Measurements from ENCODE around the gene SART1. TPM values are rescaled to one million over a fixed set of nuclear protein-coding genes. Genes with fewer than 3 reads are reported as not detected.

The SART1 gene
- total RNA-seq, 1 donor from 2014 or later = 36.5 TPM

- FAIRE-seq (no peak), DNase-seq (ENCODE audit: low read depth) (no peak)
- Histone ChIP-seq H3K9ac (ENCODE audit: low read length) (no peak overlapping the region), H3K4me3 (ENCODE audit: insufficient read depth, low read depth, low read length) (no peak overlapping the region), H2AFZ (ENCODE audit: low read depth, low read length) (no peak overlapping the region), H3K27me3 (ENCODE audit: insufficient read depth, low read length) (no peaks in the 10 kb centered on the region), H3K9me3 (ENCODE audit: insufficient read depth, low read depth, low read length) (no peaks in the 10 kb centered on the region), H3K4me2 (ENCODE audit: low read length) (no peak overlapping the region), H3K4me1 (ENCODE audit: insufficient read depth, low read length) (no peaks in the 10 kb centered on the region), H3K36me3 (ENCODE audit: insufficient read depth, low read length) (no peaks in the 10 kb centered on the region), H4K20me1 (ENCODE audit: insufficient read depth, low read length) (peaks cover under 1% of the 10 kb centered on the region), H3K27ac (ENCODE audit: low read depth, low read length) (no peak overlapping the region), H3K79me2 (ENCODE audit: insufficient read depth, low read length) (no peaks in the 10 kb centered on the region)
- no peak for TF ChIP-seq CTCF (IDR thresholded peaks at IDR 0.05; ENCODE audit: insufficient read depth, low read depth, low read length)
- no peak for TF ChIP-seq EZH2 (IDR thresholded peaks at IDR 0.05; ENCODE audit: insufficient read depth, low read length)
- H3K27ac Mint-ChIP-seq (ENCODE audit: unreplicated experiment) = no peak overlapping the region
- H3K36me3 Mint-ChIP-seq (ENCODE audit: low read depth, unreplicated experiment) = peaks cover 10% of the 10 kb centered on the region
- H3K27me3 Mint-ChIP-seq (ENCODE audit: low read depth, unreplicated experiment) = no peaks in the 10 kb centered on the region
- H3K4me1 Mint-ChIP-seq (ENCODE audit: low read depth, unreplicated experiment) = no peaks in the 10 kb centered on the region
- H3K4me3 Mint-ChIP-seq (ENCODE audit: unreplicated experiment) = no peak overlapping the region
- no peaks in the 10 kb centered on the region for H3K9me3 Mint-ChIP-seq (ENCODE audit: unreplicated experiment)
These were observed 19.7 kb downstream of the SART1 start for GRCh38 chr11:65981101-65981740.

- Histone ChIP-seq H3K9ac (ENCODE audit: low read length) (no peak overlapping the region), H4K20me1 (ENCODE audit: insufficient read depth, low read length) (no peaks in the 10 kb centered on the region), H2AFZ (ENCODE audit: low read depth, low read length) (no peak overlapping the region), H3K36me3 (ENCODE audit: insufficient read depth, low read length) (no peaks in the 10 kb centered on the region), H3K9me3 (ENCODE audit: insufficient read depth, low read depth, low read length) (no peaks in the 10 kb centered on the region), H3K79me2 (ENCODE audit: insufficient read depth, low read length) (no peaks in the 10 kb centered on the region), H3K4me1 (ENCODE audit: insufficient read depth, low read length) (no peaks in the 10 kb centered on the region), H3K27me3 (ENCODE audit: insufficient read depth, low read length) (no peaks in the 10 kb centered on the region), H3K4me3 (ENCODE audit: insufficient read depth, low read depth, low read length) (no peak overlapping the region), H3K4me2 (ENCODE audit: low read length) (no peak overlapping the region), H3K27ac (ENCODE audit: low read depth, low read length) (no peak overlapping the region)
- H3K9me3 Mint-ChIP-seq (ENCODE audit: unreplicated experiment) = no peaks in the 10 kb centered on the region
- TF ChIP-seq EZH2 (IDR thresholded peaks at IDR 0.05; ENCODE audit: insufficient read depth, low read length) (no peak), CTCF (IDR thresholded peaks at IDR 0.05; ENCODE audit: insufficient read depth, low read depth, low read length) (no peak)
- no peak for FAIRE-seq
- H3K36me3 Mint-ChIP-seq (ENCODE audit: low read depth, unreplicated experiment) = peaks cover 10% of the 10 kb centered on the region
- no peak overlapping the region for H3K4me3 Mint-ChIP-seq (ENCODE audit: unreplicated experiment)
- no peak overlapping the region for H3K27ac Mint-ChIP-seq (ENCODE audit: unreplicated experiment)
- no peak for DNase-seq (ENCODE audit: low read depth)
- H3K27me3 Mint-ChIP-seq (ENCODE audit: low read depth, unreplicated experiment) = no peaks in the 10 kb centered on the region
- no peaks in the 10 kb centered on the region for H3K4me1 Mint-ChIP-seq (ENCODE audit: low read depth, unreplicated experiment)
These were observed 20.7 kb downstream of the SART1 start for GRCh38 chr11:65981972-65982823.
